Stomach (tissue), 9 donors: ENCODE measurements around the gene OR4D6. TPM values are rescaled to one million over a fixed set of nuclear protein-coding genes. Genes with fewer than 3 reads are reported as not detected.
"Not testable (repeated sequence)": the region's sequence is repeated elsewhere in the genome, so short reads cannot be mapped to it uniquely, and the experiment has no call there.

ENCODE experiments used
- DNase-seq, 2 donors: peaks; one replicate each; pipeline versions ENCODE4 v3.0.0 to v3.0.0-alpha.2; 2013 to 2019
- H3K27ac ChIP-seq, 5 donors: fragments of 200-600 bp in 4 of 5; sonication (generic) in 4 of 5; one replicate each; pipeline ENCODE4 v1.5.1; 2013 to 2019; ENCODE audit warnings: mild to moderate bottlenecking in 1 of 5, moderate library complexity in 1 of 5
- H3K27me3 ChIP-seq, 3 donors: fragments of 200-600 bp; sonication (generic); one replicate each; pipeline ENCODE4 v1.5.1; 2017 to 2019; ENCODE audit warnings: mixed run types in 1 of 3
- H3K36me3 ChIP-seq, 4 donors: fragments of 200-600 bp; sonication (generic); 1 replicate in 3 of 4; 2 replicates in 1 of 4; pipeline ENCODE4 v1.5.1; 2016 to 2019
- H3K4me1 ChIP-seq, 4 donors: fragments of 200-600 bp; sonication (generic); one replicate each; pipeline ENCODE4 v1.5.1; 2016 to 2019
- H3K4me3 ChIP-seq, 4 donors: fragments of 200-600 bp; sonication (generic) in 3 of 4; one replicate each; pipeline ENCODE4 v1.5.1; 2016 to 2019; ENCODE audit warnings: mild to moderate bottlenecking in 1 of 4
- H3K9me3 ChIP-seq, 4 donors: fragments of 200-600 bp; sonication (generic); one replicate each; pipeline ENCODE4 v1.5.1; 2016 to 2019
- EP300 ChIP-seq: sonication (generic); formaldehyde crosslinking; IDR thresholded peaks from one replicate; pipeline ENCODE4 v1.6.1; 2017; ENCODE audit warnings: antibody characterized with exemption
- POLR2A ChIP-seq, 4 donors: fragments of 450-650 bp; IDR thresholded peaks; one replicate each; pipeline ENCODE4 v1.6.1; 2016; ENCODE audit warnings: antibody characterized with exemption in 4 of 4, control low read depth in 2 of 4, mild to moderate bottlenecking in 1 of 4, moderate library complexity in 1 of 4
- POLR2AphosphoS5 ChIP-seq, 3 donors: sonication (generic); formaldehyde crosslinking; IDR thresholded peaks; one replicate each; pipeline ENCODE4 v1.6.1; 2016; ENCODE audit warnings: antibody characterized with exemption in 3 of 3
- WGBS, 5 donors: extraction: QIAGEN DNeasy Blood & Tissue Kit in 3 of 5; methylation state at CpG; one replicate each; pipeline versions ENCODE4 v1.1.5 to v1.1.7; 2013 to 2018; 5-methylcytosine and 5-hydroxymethylcytosine counted together
- intact Hi-C: fragments of 100-400 bp; cut with DNase I; formaldehyde crosslinking; loops from one replicate; pipeline ENCODE4 v1.15.1; 2023; ENCODE audit warnings: low total_unique reads
- polyA plus RNA-seq, 3 donors: library from polyadenylated mRNA; stranded (reverse); fragments of 200-250 nt; gene quantifications; one replicate each; pipeline ENCODE4 v1.2.3, GENCODE V29; 2013
- total RNA-seq, 5 donors: library from RNA; depleted of rRNA; stranded (reverse); fragments of >200 nt; gene quantifications; one replicate each; pipeline versions ENCODE4 v1.1.0 to v1.2.3, GENCODE V29; 2014 to 2016
- TF ChIP-seq, protein P1 (sequence below), 7 experiments: fragments of 450-650 bp in 4 of 7; fragments of 200-600 bp in 3 of 7; sonication (generic) in 3 of 7; IDR thresholded peaks; one replicate each; pipeline ENCODE4 v1.5.1; 2016 to 2019; ENCODE audit warnings: antibody characterized with exemption in 7 of 7, control low read depth in 2 of 7, mild to moderate bottlenecking in 1 of 7
- donor health status: healthy with polysubstance abuse.
- donor health status: Bipolar disorder and iron deficiency.
- donor health status: healthy.

Gene OR4D6
- total and polyA plus RNA-seq, 8 donors = not detected

DNA sequence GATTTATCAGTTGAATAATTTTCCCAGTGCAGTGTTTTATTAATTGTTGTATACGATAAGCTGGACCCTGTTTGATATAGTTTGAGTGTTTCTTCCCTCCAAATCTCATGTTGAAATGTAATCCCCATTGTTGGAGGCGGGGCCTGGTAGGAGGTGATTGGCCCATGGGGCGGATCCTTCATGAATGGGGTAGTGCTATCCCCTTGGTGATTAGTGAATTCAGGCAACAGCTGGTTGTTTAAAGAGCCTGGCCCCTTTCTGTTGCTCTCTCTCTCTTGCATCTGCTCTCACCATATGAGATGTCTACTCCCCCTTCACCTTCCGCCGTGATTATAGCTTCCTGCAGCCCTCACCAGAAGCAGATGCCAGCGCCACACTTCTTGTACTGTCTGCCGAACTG is 19.0 kb upstream of the OR4D6 start:
- Histone ChIP-seq H3K27me3 (no peaks in the 10 kb centered on the region), H3K9me3 (no peaks in the 10 kb centered on the region), H3K4me1 (no peaks in the 10 kb centered on the region), H3K27ac (no peak overlapping the region), H3K4me3 (no peak overlapping the region), H3K36me3 (no peaks in the 10 kb centered on the region)
- no peak for DNase-seq
- intact Hi-C loops = no loop called here
- no peak for TF ChIP-seq POLR2A (IDR thresholded peaks at IDR 0.05)
- TF ChIP-seq EP300 = no peak
- no peak for TF ChIP-seq POLR2AphosphoS5 (IDR thresholded peaks at IDR 0.05)
- TF ChIP-seq, protein P1, sequence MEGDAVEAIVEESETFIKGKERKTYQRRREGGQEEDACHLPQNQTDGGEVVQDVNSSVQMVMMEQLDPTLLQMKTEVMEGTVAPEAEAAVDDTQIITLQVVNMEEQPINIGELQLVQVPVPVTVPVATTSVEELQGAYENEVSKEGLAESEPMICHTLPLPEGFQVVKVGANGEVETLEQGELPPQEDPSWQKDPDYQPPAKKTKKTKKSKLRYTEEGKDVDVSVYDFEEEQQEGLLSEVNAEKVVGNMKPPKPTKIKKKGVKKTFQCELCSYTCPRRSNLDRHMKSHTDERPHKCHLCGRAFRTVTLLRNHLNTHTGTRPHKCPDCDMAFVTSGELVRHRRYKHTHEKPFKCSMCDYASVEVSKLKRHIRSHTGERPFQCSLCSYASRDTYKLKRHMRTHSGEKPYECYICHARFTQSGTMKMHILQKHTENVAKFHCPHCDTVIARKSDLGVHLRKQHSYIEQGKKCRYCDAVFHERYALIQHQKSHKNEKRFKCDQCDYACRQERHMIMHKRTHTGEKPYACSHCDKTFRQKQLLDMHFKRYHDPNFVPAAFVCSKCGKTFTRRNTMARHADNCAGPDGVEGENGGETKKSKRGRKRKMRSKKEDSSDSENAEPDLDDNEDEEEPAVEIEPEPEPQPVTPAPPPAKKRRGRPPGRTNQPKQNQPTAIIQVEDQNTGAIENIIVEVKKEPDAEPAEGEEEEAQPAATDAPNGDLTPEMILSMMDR (IDR thresholded peaks at IDR 0.05) = no peak
- WGBS, 5 donors = 78 to 91% (median 88%) methylated on average over 7 of the region's 7 CpGs

DNA sequence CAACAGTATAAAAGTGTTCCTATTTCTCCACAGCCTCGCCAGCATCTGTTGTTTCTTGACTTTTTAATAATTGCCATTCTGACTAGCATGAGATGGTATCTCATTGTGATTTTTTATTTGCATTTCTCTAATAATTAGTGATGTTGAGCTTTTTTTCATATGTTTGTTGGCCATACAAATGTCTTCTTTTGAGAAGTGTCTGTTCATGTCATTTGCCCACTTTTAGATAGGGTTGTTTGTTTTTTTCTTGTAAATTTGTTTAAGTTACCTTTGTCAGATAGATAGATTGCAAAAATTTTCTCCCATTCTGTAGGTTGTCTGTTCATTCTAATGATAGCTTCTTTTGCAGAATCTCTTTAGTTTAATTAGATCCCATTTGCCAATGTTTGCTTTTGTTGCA is 11.1 kb upstream of the OR4D6 start:
- WGBS, 5 donors = 75 to 97% (median 92%) methylated on average over 1 of the region's 1 CpG
- H3K4me1 ChIP-seq, H3K27me3 ChIP-seq, intact Hi-C loops, DNase-seq, H3K36me3 ChIP-seq, H3K4me3 ChIP-seq, H3K27ac ChIP-seq: not testable (repeated sequence)
- H3K9me3 ChIP-seq = peaks cover 0 to 12% (median 9%) of the 10 kb centered on the region in 4 donors

DNA sequence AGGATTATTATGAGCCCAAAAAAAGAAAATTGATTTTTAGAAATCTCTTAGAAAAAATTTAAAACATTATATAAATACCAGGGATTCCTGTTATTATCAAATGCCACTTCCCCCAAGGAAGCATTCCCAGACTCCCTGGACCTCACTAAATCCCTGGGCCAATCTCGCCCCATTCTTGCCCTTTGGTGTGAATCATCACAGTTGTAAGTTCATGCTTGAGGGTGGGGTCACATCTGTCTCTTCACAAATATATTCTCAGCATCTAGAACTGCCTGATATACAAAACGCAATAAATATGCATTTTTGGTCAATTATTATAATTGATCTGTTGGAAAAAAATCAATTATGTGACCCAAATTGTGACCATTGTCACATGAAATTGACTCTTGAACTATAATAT is 8.3 kb upstream of the OR4D6 start:
- intact Hi-C loops = no loop called here
- no peak overlapping the region for H3K27ac ChIP-seq
- TF ChIP-seq POLR2A (IDR thresholded peaks at IDR 0.05) (no peak), EP300 (no peak), POLR2AphosphoS5 (IDR thresholded peaks at IDR 0.05) (no peak)
- TF ChIP-seq, protein P1 (IDR thresholded peaks at IDR 0.05) = no peak
- H3K4me3 ChIP-seq = no peak overlapping the region
- peaks cover 0 to 12% (median 9%) of the 10 kb centered on the region in 4 donors for H3K9me3 ChIP-seq
- no peaks in the 10 kb centered on the region for H3K36me3 ChIP-seq
- 72 to 87% (median 84%) methylated on average over 2 of the region's 2 CpGs for WGBS, 5 donors
- no peak for DNase-seq
- no peaks in the 10 kb centered on the region for H3K4me1 ChIP-seq
- no peaks in the 10 kb centered on the region for H3K27me3 ChIP-seq

DNA sequence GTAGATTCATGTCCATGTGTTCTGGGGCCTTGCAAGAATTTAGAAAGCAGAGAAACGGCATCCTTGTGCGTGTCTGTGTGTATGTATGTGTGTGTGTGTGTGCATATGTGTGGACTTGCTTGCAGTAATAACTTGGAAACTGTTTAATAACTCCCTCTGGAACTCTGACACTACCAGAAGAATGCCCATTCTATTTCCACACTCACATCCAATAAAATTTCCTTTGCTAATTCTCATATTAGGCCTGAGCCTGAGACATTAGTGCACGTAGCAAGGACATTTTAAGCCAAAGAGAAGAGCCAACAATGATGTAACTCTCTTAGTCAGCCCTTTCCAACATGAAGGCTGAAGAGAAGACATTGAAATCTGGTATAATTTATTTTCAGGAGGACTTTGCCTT is 3.2 kb downstream of the OR4D6 start:
- Histone ChIP-seq H3K4me3 (no peak overlapping the region), H3K4me1 (no peaks in the 10 kb centered on the region), H3K27ac (no peak overlapping the region), H3K27me3 (no peaks in the 10 kb centered on the region), H3K36me3 (no peaks in the 10 kb centered on the region), H3K9me3 (no peaks in the 10 kb centered on the region)
- WGBS, 5 donors = 63 to 93% (median 74%) methylated on average over 3 of the region's 3 CpGs
- no peak for TF ChIP-seq EP300
- TF ChIP-seq POLR2AphosphoS5 (IDR thresholded peaks at IDR 0.05) = no peak
- TF ChIP-seq, protein P1 (IDR thresholded peaks at IDR 0.05) = no peak
- no peak for TF ChIP-seq POLR2A (IDR thresholded peaks at IDR 0.05)
- no peak for DNase-seq
- intact Hi-C loops = no loop called here

DNA sequence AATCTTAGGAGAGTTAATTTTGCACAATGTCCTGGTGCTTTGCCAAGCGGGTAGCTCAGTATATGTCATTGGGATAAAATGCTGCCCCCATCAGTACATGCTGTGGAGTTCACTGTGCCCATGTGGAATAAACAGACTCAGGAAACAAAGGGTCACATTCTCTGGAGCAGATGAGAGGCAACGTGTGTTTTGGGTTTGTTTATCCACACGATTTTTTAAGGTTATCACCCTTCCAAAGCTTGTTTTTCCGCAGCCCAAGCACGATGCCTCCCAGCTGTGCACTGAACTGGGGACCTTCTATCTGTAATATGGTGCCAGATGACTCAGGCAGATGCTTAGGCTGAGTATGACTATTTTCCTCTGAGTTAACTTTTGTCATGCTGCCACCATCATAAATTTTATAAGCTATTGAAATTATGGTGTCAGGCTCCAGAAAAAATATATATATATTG is 6.5 kb downstream of the OR4D6 start:
- 36 to 44% (median 41%) methylated on average over 5 of the region's 5 CpGs for WGBS, 5 donors
- DNase-seq = peak in 1 of 2 donors; percentile 47
- Histone ChIP-seq H3K36me3 (no peaks in the 10 kb centered on the region), H3K4me3 (no peak overlapping the region), H3K27me3 (no peaks in the 10 kb centered on the region), H3K4me1 (no peaks in the 10 kb centered on the region), H3K9me3 (no peaks in the 10 kb centered on the region), H3K27ac (no peak overlapping the region)
- intact Hi-C loops = no loop called here
- TF ChIP-seq POLR2A (IDR thresholded peaks at IDR 0.05) (no peak), POLR2AphosphoS5 (IDR thresholded peaks at IDR 0.05) (no peak), EP300 (no peak)
- TF ChIP-seq, protein P1 (IDR thresholded peaks at IDR 0.05) = no peak
